ENCODE data around the gene GPR141. TPM values are rescaled to one million over a fixed set of nuclear protein-coding genes. Genes with fewer than 3 reads are reported as not detected.
A peak's percentile ranks its signal among the peaks of the same experiment; 100 is the strongest.

GPR141 gene
- total RNA-seq, 1 experiment from 2014 or later: 1.8 TPM

- H3K36me3 Mint-ChIP-seq: no peaks in the 10 kb centered on the region
- POLR2A ChIA-PET: no interaction called here
- TF ChIP-seq PRRX2 (CRISPR knock-in tag; IDR thresholded peaks at IDR 0.05): no peak
- TF ChIP-seq ATF2 (CRISPR knock-in tag; IDR thresholded peaks at IDR 0.05; ENCODE audit: borderline replicate concordance, low read depth): no peak
- TF ChIP-seq HMGXB4 (CRISPR knock-in tag; IDR thresholded peaks at IDR 0.05): no peak
- no peak for TF ChIP-seq FOXJ3 (CRISPR knock-in tag; IDR thresholded peaks at IDR 0.05; ENCODE audit: borderline replicate concordance)
- TF ChIP-seq CTCF (IDR thresholded peaks at IDR 0.05): no peak
- TF ChIP-seq EMX1 (CRISPR knock-in tag; IDR thresholded peaks at IDR 0.05): no peak
- TF ChIP-seq E2F5 (CRISPR knock-in tag; IDR thresholded peaks at IDR 0.05): no peak
- TF ChIP-seq ZNF423 (CRISPR knock-in tag; IDR thresholded peaks at IDR 0.05): no peak
- TF ChIP-seq TCF7 (CRISPR knock-in tag; IDR thresholded peaks at IDR 0.05; ENCODE audit: low read depth): no peak
- no peak for TF ChIP-seq OVOL2 (CRISPR knock-in tag; IDR thresholded peaks at IDR 0.05; ENCODE audit: borderline replicate concordance)
- TF ChIP-seq ZNF512 (CRISPR knock-in tag; IDR thresholded peaks at IDR 0.05; ENCODE audit: borderline replicate concordance): no peak
- TF ChIP-seq ZNF317 (CRISPR knock-in tag; IDR thresholded peaks at IDR 0.05; ENCODE audit: borderline replicate concordance, low read depth): no peak
- no peak for TF ChIP-seq RORB (CRISPR knock-in tag; IDR thresholded peaks at IDR 0.05)
- TF ChIP-seq NFYB (CRISPR knock-in tag; conservative IDR thresholded peaks at IDR 0.05; ENCODE audit: low read depth): no peak
- TF ChIP-seq MXD4 (CRISPR knock-in tag; IDR thresholded peaks at IDR 0.05; ENCODE audit: borderline replicate concordance): no peak
- no peak for TF ChIP-seq GRHL2 (CRISPR knock-in tag; IDR thresholded peaks at IDR 0.05; ENCODE audit: insufficient replicate concordance, severe bottlenecking)
- TF ChIP-seq NFE2L1 (CRISPR knock-in tag; IDR thresholded peaks at IDR 0.05): no peak
- TF ChIP-seq ZNF219 (CRISPR knock-in tag; IDR thresholded peaks at IDR 0.05; ENCODE audit: borderline replicate concordance): no peak
- no peaks in the 10 kb centered on the region for H3K27me3 Mint-ChIP-seq (ENCODE audit: low read depth)
- ATAC-seq: peak; percentile 40; the same call in 1 of the 2 replicates
- H3K4me3 Mint-ChIP-seq: no peak overlapping the region
- H3K9me3 Mint-ChIP-seq: no peaks in the 10 kb centered on the region
- CTCF ChIA-PET: interaction anchor here (0.9 to 1.1 kb wide), 2 partner anchors 12 to 26 kb away, joined by 3 read pairs; no protein-coding TSS in a partner anchor
- no peak for DNase-seq (ENCODE audit: low spot score)
- H3K4me1 Mint-ChIP-seq: peaks cover 54% of the 10 kb centered on the region
- H3K27ac Mint-ChIP-seq: peak overlapping the region; percentile 89
These were observed 23.2 kb downstream of the GPR141 start for GRCh38 chr7:37706804-37707203.

All from WTC11 (cell line).